Breast epithelium (tissue), 3 donors: ENCODE data around the gene FEN1.

Experiments
- POLR2A ChIP-seq: fragments of 450-650 bp; IDR thresholded peaks from one replicate; pipeline ENCODE4 v1.6.1; 2016; ENCODE audit warnings: antibody characterized with exemption, mild to moderate bottlenecking, moderate library complexity
- POLR2AphosphoS5 ChIP-seq, 3 donors: sonication (generic); formaldehyde crosslinking; IDR thresholded peaks; one replicate each; pipeline ENCODE4 v1.6.1; 2017; ENCODE audit warnings: antibody characterized with exemption in 3 of 3
- TF ChIP-seq, protein P1 (sequence below), 3 donors: fragments of 450-650 bp; IDR thresholded peaks; one replicate each; pipeline ENCODE4 v1.5.1; 2016 to 2017; ENCODE audit warnings: antibody characterized with exemption in 3 of 3, mild to moderate bottlenecking in 3 of 3, moderate library complexity in 3 of 3

- TF ChIP-seq, protein P1, sequence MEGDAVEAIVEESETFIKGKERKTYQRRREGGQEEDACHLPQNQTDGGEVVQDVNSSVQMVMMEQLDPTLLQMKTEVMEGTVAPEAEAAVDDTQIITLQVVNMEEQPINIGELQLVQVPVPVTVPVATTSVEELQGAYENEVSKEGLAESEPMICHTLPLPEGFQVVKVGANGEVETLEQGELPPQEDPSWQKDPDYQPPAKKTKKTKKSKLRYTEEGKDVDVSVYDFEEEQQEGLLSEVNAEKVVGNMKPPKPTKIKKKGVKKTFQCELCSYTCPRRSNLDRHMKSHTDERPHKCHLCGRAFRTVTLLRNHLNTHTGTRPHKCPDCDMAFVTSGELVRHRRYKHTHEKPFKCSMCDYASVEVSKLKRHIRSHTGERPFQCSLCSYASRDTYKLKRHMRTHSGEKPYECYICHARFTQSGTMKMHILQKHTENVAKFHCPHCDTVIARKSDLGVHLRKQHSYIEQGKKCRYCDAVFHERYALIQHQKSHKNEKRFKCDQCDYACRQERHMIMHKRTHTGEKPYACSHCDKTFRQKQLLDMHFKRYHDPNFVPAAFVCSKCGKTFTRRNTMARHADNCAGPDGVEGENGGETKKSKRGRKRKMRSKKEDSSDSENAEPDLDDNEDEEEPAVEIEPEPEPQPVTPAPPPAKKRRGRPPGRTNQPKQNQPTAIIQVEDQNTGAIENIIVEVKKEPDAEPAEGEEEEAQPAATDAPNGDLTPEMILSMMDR (IDR thresholded peaks at IDR 0.05), result no peak
- TF ChIP-seq POLR2A (no peak), POLR2AphosphoS5 (IDR thresholded peaks at IDR 0.05) (no peak)
These were observed 37.1 kb downstream of the FEN1 start for GRCh38 chr11:61829806-61830205.
